GM12878 (cell line): Measurements from ENCODE around the gene CADM2.

Experiments used
- CTCF ChIP-seq, 3 experiments: IDR thresholded peaks in 2 of 3; conservative IDR thresholded peaks in 1 of 3; 2 replicates each; pipeline ENCODE4 v1.5.1; 2011; ENCODE audit warnings: low read depth in 3 of 3, low read length in 3 of 3, mild to moderate bottlenecking in 3 of 3, control low read depth in 2 of 3, moderate library complexity in 2 of 3, inconsistent platforms in 1 of 3, mixed read lengths in 1 of 3; ENCODE audit not compliant: control insufficient read depth in 2 of 3, insufficient read depth in 1 of 3; ENCODE audit errors: extremely low read depth in 1 of 3
- FOXK2 ChIP-seq: fragments of 450-650 bp; IDR thresholded peaks from 2 replicates; pipeline ENCODE4 v1.6.1; 2017; ENCODE audit warnings: mild to moderate bottlenecking, moderate library complexity

GRCh38 chr3:85377115-85377514 is 418.3 kb downstream of the CADM2 start:
- TF ChIP-seq FOXK2 = no peak
- no peak for TF ChIP-seq CTCF (IDR thresholded peaks at IDR 0.05 in 2 of 3, conservative IDR thresholded peaks at IDR 0.05 in 1 of 3; ENCODE audit: control insufficient read depth in 2 of 3, extremely low read depth in 1 of 3, insufficient read depth in 1 of 3, low read depth in 3 of 3, low read length in 3 of 3)
